HG03342 (cell line): ENCODE measurements around the gene TM4SF1.

Source experiments
- ATAC-seq: cut with Tn5 transposase; IDR thresholded peaks from one replicate; pipeline ENCODE4 v1.9.1; 2021; ENCODE audit warnings: mild to moderate bottlenecking, moderate library complexity; ENCODE audit not compliant: unreplicated experiment

The TM4SF1 gene, protein sequence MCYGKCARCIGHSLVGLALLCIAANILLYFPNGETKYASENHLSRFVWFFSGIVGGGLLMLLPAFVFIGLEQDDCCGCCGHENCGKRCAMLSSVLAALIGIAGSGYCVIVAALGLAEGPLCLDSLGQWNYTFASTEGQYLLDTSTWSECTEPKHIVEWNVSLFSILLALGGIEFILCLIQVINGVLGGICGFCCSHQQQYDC

DNA sequence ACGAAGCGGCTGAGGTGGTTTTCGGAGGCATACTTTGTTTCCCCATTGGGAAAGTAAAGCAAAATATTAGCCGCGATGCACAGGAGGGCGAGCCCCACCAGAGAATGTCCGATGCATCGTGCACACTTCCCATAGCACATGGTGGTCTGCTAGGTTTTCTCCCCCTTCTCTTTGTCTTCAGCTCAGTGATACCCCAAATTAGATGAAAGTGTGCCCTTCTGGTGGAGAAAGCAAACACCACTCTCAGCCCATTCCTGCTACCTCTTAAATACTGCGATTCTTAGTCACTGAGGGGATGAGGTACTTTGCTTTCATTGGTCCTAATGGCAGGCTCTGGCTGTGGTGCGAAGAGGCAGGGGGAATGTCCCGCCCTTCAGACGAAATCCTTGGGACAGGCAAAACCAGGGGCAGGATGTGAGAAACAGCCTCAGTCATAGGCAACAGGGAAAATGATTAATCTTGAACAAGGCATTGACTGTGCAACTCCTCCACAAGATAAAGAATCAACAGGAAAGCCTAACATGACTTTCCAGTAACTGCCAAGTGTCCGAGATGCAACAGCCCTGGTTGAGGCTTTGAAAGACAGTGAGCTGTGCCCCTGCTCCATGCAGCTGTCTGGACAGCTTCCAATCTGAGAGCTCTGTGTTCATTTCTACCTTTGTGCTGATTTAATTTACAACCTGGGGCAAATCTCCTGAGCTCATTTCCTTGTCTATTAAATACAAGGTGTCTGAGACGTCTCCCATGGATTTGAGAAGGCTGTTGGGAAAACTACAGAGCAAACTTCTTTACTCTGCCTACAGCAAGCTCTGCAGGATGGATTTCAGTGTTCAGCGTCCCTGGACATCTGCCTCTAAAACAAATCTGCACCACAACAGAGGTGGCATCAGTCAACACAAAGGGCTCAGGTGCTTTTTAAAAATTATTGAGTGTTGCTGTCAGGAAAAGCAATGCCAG is at the start of gene TM4SF1:
Gene TM4SF1, minus strand, starts transcription at position 242 of the 957 bp plus-strand sequence. Its CDS starts 102 bp downstream, at position 140.
- ATAC-seq: no peak

DNA sequence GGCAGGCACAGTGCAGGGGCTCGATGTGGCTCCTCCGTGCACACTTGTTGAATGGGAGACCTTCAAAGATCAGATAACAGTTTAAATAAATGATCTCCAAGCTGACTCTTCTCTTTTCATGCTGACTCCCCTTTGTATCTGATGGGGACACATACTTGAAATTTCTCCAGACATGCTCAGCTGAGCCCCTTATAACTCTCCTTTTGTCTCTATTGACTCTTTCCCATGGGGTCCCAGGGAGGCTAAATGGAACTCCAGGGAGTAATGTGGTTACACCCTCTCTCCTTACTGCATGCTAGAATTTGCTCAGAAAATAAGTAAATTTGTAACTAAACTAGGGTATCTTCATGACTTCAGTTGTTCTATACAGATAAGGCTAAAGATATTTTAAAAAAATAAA is 48.9 kb upstream of the TM4SF1 start:
- ATAC-seq: no peak

DNA sequence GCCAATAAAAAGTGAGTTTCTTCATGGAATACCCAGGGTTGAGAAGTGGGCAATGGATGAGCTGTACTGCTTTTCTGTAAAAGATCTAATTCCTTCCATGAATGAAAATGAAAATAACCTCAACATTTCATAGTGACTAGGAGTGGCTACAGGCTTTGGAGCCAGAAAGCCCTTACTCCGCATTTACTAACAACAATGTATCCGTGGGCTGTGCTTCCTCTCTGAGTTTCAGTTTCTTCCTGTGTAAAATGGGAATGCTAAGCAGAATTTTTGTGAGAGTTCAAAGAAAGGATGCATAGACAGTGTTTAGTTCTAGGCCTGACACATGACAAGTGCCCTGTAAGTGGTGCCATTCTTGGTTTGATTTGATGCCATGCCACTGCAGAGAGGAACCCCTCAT is 47.5 kb upstream of the TM4SF1 start:
- ATAC-seq: no peak

DNA sequence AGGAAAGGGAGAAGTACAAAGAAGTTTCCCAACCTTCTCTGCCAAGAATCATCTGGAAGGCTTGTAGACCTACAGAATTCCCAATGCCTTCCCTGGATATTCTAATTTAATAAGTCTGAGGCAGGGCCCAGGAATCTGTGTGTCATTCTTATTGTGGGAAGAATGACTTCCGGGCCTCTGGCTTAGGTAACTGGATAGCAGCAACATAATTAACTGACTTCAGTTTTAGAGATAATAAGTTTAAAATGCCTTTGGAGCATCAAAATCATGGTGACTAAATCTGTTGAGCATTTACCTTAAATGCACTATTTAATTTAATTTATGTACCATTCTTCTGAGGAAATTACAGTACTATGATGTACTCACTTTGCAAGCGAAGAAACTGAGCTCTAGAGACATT is 44.3 kb upstream of the TM4SF1 start:
- ATAC-seq: no peak

DNA sequence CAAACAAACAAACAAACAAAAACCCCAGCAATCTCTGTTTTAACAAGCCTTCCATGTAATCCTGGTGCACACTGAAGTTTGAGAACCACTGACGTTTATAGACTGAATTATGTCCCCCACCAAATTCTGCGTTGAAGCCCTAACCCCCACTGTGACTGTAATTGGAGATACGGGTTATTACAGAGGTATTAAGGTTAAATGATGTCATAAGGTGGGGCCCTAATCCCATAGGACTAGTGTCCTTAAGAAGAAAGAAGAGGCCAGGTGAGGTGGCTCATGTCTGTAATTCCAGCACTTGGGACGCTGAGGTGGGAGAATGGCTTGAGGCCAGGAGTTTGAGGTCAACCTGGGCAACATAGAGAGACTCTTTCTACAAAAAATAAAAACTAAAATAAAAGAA is 42.4 kb upstream of the TM4SF1 start:
- no peak for ATAC-seq

DNA sequence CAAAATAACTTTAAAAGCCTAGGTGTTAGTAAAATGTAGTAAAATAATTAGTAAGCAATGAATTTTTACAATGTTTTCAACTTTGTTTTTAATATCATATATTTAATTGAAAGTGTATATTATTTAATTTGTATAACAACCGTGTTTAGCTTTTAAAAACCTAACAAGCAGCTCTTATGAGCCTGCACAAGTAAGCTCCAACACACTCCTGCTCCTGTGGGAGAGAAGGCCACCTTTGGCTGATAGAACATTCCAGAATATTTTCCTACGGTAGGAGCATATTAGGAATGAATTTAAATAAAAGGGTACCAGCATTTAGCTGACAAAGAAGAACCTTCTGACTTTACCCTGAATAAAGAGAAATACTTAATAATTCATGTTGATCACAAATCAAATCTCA is 40.3 kb upstream of the TM4SF1 start:
- ATAC-seq: no peak

DNA sequence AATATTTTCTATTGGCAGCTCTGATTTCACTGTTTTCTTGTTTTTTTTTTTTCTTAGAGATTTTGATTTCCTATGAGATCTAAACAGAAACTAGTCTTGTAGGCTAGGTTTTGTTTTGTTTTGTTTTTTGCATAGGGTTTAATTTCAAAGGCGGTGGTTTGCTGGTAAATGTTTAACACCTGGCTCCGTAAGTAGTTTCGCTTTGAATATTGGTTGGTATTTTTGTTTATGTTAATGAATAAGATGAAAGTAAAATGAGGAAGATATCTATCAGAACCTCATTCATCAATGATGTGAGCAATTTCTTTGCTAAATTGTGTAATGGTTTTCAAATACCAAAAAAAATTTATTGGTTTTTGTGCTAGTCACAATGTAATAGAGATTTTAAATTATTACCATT is 39.7 kb upstream of the TM4SF1 start:
- ATAC-seq: peak; percentile 91

DNA sequence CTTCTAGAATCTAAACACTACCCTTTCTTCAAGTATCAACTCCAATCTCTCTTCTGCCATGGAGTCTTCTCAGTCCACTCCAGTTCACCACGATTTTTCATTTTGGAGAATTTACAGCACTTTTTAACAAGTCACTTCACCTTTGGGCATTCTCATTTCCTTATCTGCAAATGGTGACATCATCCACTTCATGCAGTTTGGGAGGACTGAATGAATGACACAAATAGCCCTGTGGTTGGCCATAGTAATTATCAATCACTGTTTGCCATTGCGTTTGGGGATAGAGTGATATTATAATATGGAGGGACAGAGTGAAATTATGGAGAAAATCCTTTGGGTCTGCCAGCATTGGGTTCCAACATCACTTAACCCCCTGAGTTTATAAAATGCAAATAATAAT is 38.0 kb upstream of the TM4SF1 start:
- ATAC-seq: no peak

DNA sequence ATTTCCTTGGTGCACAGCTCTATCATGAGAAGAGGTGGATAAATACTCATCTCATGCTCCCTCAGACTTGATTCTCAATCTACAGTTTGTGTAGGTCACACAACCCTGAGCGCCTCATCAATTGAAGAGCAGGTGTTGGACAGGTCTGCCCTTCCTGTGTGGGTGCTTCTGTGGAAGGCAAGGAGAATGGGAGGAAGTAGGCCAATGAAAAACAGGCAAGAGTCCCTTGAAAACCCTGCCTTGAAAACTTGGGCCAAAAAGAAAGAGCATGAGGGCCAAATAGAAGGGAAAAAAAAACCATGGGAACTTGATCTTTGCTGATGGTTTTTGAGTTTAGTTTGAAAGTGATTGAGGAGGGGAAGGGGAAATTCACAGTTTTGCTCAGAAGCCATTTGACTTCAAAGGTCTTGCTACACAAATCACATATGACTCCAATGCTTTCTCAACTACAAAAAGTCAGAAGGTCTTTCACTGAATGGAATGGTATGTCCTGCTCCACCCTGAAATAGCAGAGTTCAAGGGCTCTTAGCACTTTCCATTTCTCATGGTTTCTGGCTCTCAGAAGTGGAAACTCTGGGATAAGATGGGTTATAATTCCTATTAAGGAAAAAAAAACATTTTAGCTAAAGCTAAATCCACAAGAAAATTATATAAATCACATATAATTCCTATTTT is 37.2 kb upstream of the TM4SF1 start:
- no peak for ATAC-seq

DNA sequence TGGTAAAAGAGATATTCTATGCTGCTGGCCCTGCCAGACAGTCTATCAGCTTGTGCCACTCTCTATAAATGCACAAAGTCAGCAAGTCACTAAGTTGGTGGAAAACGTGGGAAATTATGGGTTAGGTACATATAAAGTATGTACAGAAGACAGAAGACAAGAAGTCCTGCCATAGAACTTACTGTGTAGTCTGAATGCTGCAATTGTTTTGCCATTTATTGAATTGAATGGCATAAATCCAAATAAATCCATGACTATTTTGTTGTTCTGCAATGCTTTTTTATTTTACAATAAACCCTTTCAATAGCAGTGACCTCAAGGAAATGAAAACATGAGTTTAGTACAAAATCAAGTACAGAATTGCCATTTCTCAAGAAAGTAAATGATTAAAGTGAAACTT is 34.1 kb upstream of the TM4SF1 start:
- ATAC-seq: no peak

DNA sequence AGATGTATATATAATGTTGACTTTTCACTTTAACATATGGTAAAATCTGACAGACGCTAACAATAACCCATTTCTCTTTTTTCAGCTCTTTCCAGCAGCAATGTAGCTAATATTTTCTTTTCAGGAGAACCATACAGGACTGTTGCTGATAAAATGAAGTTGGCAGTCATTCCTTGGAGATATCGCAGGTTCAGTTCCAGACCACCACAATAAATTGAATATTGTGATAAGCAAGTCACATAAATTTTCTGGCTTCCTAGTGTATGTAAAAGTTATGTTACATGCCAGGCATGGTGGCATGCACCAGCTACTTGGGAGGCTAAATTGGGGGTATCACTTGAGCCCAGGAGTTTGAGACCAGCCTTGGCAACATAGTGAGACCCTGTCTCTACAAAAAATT is 31.9 kb upstream of the TM4SF1 start:
- no peak for ATAC-seq

DNA sequence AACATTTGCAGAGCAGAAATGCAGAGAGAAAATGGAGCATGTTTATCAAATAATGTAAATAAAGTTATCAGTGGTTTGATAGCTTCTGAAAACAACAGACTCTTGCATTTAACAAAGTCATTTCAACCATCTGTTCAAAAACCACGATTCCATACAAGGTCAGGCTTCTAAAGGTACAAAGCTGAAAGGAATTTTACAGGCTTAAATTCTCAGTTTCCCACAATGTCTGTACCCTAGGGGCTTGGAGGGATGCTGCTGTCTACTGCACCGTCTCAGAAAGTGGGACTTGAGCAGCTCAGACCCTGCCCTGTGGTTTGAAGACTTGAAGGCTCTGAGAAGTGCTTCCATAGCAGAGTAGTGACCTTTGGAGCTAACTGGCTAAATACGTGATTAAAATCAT is 30.4 kb upstream of the TM4SF1 start:
- ATAC-seq: no peak

DNA sequence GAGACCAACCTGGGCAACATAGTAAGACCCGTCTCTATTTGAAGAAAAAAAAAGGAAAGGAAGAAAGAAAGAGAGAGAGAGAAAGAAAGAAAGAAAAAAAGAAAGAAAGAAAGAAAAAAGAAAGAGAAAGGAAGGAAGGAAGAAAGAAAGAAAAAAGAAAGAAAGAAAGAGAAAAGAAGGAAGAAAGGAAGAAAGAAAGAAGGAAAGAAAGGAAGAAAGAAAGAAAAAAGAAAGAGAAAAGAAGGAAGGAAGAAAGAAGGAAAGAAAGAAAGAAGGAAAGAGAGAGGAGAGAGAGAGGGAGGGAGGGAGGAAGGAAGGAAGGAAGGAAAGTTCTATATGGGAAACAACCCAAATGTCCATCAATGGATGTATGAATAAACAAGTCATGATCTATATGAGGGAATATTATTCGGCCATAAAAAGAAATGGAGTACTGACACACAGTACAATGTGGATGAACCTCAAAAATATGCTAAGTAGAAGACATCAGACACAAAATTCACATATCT is 28.8 kb upstream of the TM4SF1 start:
- no peak for ATAC-seq

DNA sequence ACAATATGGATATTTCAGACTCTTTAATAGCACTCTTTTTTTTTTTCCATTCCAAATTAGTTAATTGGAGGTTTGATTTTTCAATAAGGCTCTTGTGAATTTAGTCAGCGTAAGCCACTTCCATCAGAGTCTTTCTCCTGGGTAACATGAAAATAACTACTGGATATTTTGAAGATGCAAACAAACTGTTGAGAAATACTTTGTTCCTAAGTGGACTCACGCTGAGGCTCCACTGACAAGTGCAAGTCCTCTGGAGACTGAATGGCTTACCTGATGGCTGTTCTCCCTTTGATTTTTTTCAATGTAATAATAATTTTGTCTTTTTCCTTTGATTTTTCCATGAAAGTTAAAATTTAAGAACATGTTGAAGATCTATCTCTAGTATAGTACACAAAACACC is 26.0 kb upstream of the TM4SF1 start:
- ATAC-seq: no peak

DNA sequence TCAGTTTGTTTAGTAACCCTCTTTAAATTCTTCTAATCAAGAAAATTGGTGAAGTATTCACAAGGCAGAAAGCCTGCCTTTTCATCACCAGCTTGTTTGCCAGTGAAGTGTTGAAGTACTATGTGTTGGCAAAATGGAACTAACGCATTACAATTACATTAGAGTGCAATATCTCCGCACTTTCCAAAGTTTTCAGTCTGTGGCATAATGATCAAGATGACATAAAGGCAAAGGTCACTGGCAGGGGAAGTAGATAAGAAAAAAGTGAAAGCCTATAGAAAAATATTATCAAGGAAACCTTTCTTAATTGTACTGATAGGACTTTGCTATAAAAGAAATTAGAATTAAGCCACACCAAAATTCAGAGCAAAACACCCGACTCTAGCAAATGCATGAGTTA is 25.0 kb upstream of the TM4SF1 start:
- no peak for ATAC-seq

DNA sequence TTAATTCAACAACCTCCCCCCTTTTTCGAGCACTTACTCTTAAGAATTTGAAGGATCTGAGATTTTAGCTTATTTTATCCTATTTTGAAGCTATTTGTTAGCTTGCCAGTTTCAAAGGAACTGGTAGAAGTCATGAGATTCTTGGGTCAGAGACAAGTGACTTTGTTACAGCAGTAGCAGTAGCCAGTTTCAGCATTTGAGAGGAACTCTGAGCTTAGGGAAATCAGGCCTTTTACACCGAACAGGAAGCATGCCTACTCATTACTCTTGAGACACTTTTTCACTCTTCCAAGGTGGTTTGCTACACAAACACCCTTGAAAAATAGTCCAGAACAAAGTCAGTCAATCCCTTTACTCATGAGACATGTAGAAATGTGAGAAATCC is 24.5 kb upstream of the TM4SF1 start:
- ATAC-seq: no peak

DNA sequence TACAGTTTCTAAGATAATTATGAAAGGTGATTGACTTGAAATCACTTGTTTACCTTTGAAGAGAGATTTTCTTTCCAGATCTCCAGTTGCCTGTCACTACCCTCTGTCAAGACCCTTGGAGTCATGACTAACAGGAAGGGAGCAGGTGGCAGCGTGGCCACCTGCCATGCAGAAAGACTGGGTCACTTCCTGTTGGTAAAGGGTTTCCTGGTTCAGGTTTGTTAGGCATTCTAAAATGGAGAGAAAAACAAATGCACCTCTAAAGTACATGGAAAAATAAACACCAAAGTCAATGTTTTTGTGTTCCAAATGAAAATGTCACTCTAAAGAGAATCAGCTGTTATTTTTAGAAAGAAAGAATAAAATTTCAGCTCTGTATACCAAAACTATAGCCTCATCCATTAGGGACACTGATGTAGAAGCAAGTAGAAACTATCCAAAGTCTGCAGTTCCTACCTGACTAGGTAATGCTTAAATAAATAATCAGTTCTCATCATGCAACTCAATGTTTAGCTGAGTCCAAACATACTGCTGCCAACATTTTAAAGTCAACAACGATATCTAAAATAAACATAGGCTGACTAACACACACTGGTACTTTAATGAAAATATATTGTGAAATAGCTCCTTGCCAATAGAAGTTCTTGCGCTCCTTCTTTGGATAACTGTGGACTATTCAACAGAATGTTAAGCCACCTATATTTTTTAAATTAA is 23.9 kb upstream of the TM4SF1 start:
- no peak for ATAC-seq

DNA sequence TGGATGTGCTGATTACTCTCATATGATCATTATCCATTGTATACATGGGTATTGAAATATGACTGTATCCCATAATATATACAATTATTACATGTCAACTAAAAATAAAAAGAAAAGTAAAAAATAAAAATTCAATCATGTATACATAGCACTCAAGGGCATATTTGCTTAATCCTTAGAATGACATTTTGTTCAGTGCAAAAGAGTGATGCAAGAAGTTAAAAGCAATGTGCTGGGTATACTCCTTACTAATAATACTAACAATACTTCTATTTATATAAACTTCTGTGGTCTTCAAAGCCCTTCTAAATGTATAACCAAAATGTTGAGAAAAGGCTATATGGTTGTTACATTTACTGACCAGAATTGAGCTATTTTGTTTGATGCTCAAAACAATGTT is 23.2 kb upstream of the TM4SF1 start:
- no peak for ATAC-seq

DNA sequence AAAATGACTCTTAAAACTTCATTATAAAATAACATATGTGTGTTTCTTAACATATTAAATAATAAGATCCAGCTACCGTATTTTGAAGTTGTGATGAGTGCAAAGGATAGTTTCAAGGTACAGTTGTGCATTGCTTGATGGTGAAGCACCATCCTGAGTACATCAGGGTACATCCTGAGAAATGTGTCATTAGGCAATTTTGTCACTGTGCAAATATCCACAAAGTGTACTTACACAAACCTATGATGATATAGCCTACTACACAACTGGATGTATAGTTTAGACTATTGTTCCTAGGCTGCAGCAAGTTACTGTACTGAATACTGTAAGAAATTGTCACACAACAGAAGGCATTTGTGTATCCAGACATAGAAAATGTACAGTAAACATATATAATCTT is 20.8 kb upstream of the TM4SF1 start:
- ATAC-seq: no peak

DNA sequence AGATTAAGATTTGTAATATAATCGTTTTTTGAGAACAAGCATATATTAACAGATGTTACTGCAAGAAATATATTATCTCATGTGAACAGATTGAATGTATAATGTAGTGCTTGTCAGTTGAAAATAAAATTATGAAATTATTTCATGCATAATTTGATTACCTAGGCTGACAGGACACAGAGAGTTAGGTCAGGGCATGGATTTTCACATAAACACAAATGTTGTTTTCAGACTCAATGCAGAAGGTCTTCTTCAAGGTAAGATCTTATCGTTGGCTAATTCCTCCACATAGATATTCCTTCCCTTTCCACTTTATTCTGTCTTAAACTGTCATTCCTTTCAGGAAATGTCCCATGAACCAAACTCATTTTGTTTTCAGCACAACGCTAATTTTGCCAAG is 20.1 kb upstream of the TM4SF1 start:
- no peak for ATAC-seq

DNA sequence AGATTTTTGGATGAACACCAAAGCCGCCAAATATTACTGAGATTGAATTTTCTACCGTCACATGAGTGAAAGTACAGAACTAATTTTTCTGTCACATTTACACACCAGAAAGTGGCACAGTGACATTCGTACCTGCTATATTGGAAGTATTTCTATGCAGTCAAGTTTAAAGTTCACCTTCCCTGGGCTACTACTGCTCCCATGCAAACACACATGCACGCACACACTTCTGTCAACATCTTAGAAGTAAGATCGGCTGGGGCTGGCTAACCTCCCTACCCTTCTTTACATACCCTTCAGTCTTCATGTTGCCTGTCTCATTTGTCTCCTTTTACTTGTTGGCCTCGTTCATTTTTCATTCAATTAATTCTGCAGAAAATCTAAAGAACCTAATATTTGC is 19.0 kb upstream of the TM4SF1 start:
- ATAC-seq: no peak
